K562 (cell line): ENCODE data around the gene PTP4A2. TPM values are rescaled to one million over a fixed set of nuclear protein-coding genes. Genes with fewer than 3 reads are reported as not detected.
A peak's percentile ranks its signal among the peaks of the same experiment; 100 is the strongest.

Experiments
- BRD4 ChIP-seq: fragments of 200-600 bp; sonication (generic); IDR thresholded peaks from 2 replicates; pipeline ENCODE4 v1.6.1; 2017; ENCODE audit warnings: inconsistent platforms
- C11orf30 ChIP-seq: fragments of 450-650 bp; IDR thresholded peaks from 2 replicates; pipeline ENCODE4 v1.6.1; 2016; ENCODE audit warnings: low read depth, mild to moderate bottlenecking
- CREB1 ChIP-seq, 2 experiments: sonication (generic) in 1 of 2; formaldehyde crosslinking in 1 of 2; IDR thresholded peaks; 2 replicates each; pipeline versions ENCODE4 v1.6.1 to v1.8.0; 2012 to 2022; ENCODE audit warnings: inconsistent platforms in 1 of 2, mild to moderate bottlenecking in 1 of 2, missing genetic modification reagents in 1 of 2, moderate library complexity in 1 of 2
- EWSR1 ChIP-seq: fragments of 450-650 bp; IDR thresholded peaks from 2 replicates; pipeline ENCODE4 v1.6.1; 2018; ENCODE audit warnings: borderline replicate concordance, mild to moderate bottlenecking, low read depth, moderate library complexity; ENCODE audit not compliant: partially characterized antibody
- GABPB1 ChIP-seq: sonication (generic); formaldehyde crosslinking; IDR thresholded peaks from 2 replicates; pipeline ENCODE4 v1.8.0; 2022; ENCODE audit warnings: mild to moderate bottlenecking, missing genetic modification reagents
- HNRNPL ChIP-seq: fragments of 200-400 bp; formaldehyde crosslinking; IDR thresholded peaks from 2 replicates; pipeline ENCODE4 v1.6.1; 2017; ENCODE audit warnings: low read depth, mild to moderate bottlenecking, low read length
- RBBP5 ChIP-seq: fragments of 200-600 bp; sonication (generic); IDR thresholded peaks from 2 replicates; pipeline ENCODE4 v1.6.1; 2012; ENCODE audit warnings: borderline replicate concordance, mild to moderate bottlenecking, low read length, control low read depth, inconsistent platforms; ENCODE audit not compliant: insufficient read depth, poor library complexity, severe bottlenecking
- TCF7L2 ChIP-seq: fragments of 150-350 bp; IDR thresholded peaks from 2 replicates; pipeline ENCODE4 v1.6.1; 2016; ENCODE audit warnings: low read depth, mild to moderate bottlenecking, low read length, moderate library complexity
- ZKSCAN8 ChIP-seq: fragments of 200-800 bp; sonication (Bioruptor generic); IDR thresholded peaks from 2 replicates; pipeline ENCODE4 v1.6.1; 2016; ENCODE audit warnings: missing genetic modification characterization, missing compliant biosample characterization
- ZNF3 ChIP-seq: fragments of 250-450 bp; sonication (Bioruptor Pico); IDR thresholded peaks from 2 replicates; pipeline ENCODE4 v1.5.0; 2021; ENCODE audit warnings: mild to moderate bottlenecking, moderate library complexity
- polyA plus RNA-seq, 8 experiments: library from polyadenylated mRNA; depleted of rRNA in 4 of 8; stranded (reverse) in 5 of 8; unstranded in 3 of 8; fragments of >200 nt; fragmentation: Nextera tagmentation in 2 of 8; fragmentation: Illumina TruSeq in 1 of 8; extraction: Ambion mirVana in 2 of 8; extraction: Trizol in 1 of 8; gene quantifications; 2 replicates each; pipeline versions ENCODE4 v1.2.1 to v1.2.3, GENCODE V29; 2011 to 2014; ENCODE audit warnings: inconsistent platforms in 1 of 8, missing spikeins in 1 of 8
- total RNA-seq, 7 experiments: library from RNA; depleted of rRNA in 6 of 7; stranded (reverse); fragments of >200 nt in 6 of 7; fragmentation: Illumina TruSeq in 2 of 7; extraction: Trizol in 2 of 7; gene quantifications; 2 replicates each; pipeline versions ENCODE4 v1.2.1 to v1.2.3, GENCODE V29; 2011 to 2021; ENCODE audit warnings: low replicate concordance in 1 of 7
- TF ChIP-seq, protein P1 (sequence below): sonication (generic); formaldehyde crosslinking; IDR thresholded peaks from 2 replicates; pipeline ENCODE4 v1.8.0; 2022; ENCODE audit warnings: mild to moderate bottlenecking, missing genetic modification reagents, borderline replicate concordance
- TF ChIP-seq, protein P2 (sequence below): fragments of 450-650 bp; formaldehyde crosslinking; IDR thresholded peaks from 2 replicates; pipeline ENCODE4 v1.4.0; 2022; ENCODE audit warnings: missing genetic modification characterization
- TF ChIP-seq, protein P3 (sequence below), 2 experiments: fragments of 450-650 bp in 1 of 2; IDR thresholded peaks; 2 replicates each; pipeline ENCODE4 v1.6.1; 2011 to 2017; ENCODE audit warnings: low read depth in 2 of 2, antibody characterized with exemption in 1 of 2, borderline replicate concordance in 1 of 2, low read length in 1 of 2, mild to moderate bottlenecking in 1 of 2, mixed read lengths in 1 of 2; ENCODE audit not compliant: control insufficient read depth in 1 of 2
- TF ChIP-seq, protein P4 (sequence below): sonication (generic); formaldehyde crosslinking; IDR thresholded peaks from 2 replicates; pipeline ENCODE4 v1.8.0; 2023; ENCODE audit warnings: mild to moderate bottlenecking, missing genetic modification reagents

The PTP4A2 gene
- total and polyA plus RNA-seq, 9 of the 15 experiments (the other 6 are each of a cell fraction or from before 2014, with no cell fraction given), result 197 to 870 (median 480) TPM

DNA sequence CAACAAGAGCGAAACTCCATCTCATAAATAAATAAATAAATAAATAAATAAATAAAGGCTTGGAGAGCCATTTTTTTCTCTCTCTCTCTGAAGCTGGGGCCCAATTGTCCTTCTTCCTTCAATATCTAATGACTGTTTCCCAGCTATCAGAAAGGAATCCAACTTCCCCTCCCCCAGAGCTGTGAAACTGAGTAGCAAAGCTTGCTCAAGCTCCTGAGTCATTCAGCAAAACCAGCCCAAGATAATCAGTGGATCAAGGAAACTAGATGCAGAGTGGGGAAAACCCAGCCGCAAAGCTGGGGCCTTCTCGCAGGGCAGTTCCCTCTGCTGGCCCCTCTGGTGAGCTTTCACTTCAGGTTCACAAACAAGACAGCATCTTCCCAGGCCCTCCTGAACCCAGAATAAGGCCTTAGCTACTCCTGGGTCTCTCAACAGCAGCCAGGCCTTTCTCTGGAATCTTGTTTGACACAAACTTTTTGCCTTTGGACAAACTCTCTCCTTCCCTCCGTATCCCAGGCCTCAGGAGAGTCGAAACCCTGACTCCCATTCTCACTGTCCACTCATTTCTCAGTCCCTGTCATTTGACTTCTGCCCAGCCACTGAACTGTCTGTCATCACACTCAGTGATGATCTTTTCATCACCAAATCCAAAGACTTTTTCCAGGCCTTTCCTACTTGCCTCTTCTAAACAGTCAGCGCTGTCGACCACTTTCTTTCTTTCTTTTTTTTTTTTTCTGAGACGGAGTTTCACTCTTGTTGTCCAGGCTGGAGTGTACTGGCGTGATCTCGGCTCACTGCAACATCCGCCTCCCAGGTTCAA is 18.0 kb upstream of the PTP4A2 start (continued):
- TF ChIP-seq, protein P1, sequence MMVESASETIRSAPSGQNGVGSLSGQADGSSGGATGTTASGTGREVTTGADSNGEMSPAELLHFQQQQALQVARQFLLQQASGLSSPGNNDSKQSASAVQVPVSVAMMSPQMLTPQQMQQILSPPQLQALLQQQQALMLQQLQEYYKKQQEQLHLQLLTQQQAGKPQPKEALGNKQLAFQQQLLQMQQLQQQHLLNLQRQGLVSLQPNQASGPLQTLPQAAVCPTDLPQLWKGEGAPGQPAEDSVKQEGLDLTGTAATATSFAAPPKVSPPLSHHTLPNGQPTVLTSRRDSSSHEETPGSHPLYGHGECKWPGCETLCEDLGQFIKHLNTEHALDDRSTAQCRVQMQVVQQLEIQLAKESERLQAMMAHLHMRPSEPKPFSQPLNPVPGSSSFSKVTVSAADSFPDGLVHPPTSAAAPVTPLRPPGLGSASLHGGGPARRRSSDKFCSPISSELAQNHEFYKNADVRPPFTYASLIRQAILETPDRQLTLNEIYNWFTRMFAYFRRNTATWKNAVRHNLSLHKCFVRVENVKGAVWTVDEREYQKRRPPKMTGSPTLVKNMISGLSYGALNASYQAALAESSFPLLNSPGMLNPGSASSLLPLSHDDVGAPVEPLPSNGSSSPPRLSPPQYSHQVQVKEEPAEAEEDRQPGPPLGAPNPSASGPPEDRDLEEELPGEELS (CRISPR knock-in tag), result no peak
- peak; percentile 75 for TF ChIP-seq RBBP5
- TF ChIP-seq, protein P2, sequence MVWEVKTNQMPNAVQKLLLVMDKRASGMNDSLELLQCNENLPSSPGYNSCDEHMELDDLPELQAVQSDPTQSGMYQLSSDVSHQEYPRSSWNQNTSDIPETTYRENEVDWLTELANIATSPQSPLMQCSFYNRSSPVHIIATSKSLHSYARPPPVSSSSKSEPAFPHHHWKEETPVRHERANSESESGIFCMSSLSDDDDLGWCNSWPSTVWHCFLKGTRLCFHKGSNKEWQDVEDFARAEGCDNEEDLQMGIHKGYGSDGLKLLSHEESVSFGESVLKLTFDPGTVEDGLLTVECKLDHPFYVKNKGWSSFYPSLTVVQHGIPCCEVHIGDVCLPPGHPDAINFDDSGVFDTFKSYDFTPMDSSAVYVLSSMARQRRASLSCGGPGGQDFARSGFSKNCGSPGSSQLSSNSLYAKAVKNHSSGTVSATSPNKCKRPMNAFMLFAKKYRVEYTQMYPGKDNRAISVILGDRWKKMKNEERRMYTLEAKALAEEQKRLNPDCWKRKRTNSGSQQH (CRISPR knock-in tag), result peak; percentile 82
- no peak for TF ChIP-seq ZNF3 (CRISPR knock-in tag)
- TF ChIP-seq, protein P3, sequence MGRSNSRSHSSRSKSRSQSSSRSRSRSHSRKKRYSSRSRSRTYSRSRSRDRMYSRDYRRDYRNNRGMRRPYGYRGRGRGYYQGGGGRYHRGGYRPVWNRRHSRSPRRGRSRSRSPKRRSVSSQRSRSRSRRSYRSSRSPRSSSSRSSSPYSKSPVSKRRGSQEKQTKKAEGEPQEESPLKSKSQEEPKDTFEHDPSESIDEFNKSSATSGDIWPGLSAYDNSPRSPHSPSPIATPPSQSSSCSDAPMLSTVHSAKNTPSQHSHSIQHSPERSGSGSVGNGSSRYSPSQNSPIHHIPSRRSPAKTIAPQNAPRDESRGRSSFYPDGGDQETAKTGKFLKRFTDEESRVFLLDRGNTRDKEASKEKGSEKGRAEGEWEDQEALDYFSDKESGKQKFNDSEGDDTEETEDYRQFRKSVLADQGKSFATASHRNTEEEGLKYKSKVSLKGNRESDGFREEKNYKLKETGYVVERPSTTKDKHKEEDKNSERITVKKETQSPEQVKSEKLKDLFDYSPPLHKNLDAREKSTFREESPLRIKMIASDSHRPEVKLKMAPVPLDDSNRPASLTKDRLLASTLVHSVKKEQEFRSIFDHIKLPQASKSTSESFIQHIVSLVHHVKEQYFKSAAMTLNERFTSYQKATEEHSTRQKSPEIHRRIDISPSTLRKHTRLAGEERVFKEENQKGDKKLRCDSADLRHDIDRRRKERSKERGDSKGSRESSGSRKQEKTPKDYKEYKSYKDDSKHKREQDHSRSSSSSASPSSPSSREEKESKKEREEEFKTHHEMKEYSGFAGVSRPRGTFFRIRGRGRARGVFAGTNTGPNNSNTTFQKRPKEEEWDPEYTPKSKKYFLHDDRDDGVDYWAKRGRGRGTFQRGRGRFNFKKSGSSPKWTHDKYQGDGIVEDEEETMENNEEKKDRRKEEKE (IDR thresholded peaks at IDR 0.05; ENCODE audit: borderline replicate concordance in 1 of 2, control insufficient read depth in 1 of 2, low read depth in 2 of 2, low read length in 1 of 2), result 0 out of 4 replicates have a peak, but pooled peaks of 1 of the 2 experiments have one; percentile 66
- TF ChIP-seq, protein P4, sequence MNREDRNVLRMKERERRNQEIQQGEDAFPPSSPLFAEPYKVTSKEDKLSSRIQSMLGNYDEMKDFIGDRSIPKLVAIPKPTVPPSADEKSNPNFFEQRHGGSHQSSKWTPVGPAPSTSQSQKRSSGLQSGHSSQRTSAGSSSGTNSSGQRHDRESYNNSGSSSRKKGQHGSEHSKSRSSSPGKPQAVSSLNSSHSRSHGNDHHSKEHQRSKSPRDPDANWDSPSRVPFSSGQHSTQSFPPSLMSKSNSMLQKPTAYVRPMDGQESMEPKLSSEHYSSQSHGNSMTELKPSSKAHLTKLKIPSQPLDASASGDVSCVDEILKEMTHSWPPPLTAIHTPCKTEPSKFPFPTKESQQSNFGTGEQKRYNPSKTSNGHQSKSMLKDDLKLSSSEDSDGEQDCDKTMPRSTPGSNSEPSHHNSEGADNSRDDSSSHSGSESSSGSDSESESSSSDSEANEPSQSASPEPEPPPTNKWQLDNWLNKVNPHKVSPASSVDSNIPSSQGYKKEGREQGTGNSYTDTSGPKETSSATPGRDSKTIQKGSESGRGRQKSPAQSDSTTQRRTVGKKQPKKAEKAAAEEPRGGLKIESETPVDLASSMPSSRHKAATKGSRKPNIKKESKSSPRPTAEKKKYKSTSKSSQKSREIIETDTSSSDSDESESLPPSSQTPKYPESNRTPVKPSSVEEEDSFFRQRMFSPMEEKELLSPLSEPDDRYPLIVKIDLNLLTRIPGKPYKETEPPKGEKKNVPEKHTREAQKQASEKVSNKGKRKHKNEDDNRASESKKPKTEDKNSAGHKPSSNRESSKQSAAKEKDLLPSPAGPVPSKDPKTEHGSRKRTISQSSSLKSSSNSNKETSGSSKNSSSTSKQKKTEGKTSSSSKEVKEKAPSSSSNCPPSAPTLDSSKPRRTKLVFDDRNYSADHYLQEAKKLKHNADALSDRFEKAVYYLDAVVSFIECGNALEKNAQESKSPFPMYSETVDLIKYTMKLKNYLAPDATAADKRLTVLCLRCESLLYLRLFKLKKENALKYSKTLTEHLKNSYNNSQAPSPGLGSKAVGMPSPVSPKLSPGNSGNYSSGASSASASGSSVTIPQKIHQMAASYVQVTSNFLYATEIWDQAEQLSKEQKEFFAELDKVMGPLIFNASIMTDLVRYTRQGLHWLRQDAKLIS (CRISPR knock-in tag), result no peak; the same call in 1 of the 2 replicates
- no peak for TF ChIP-seq EWSR1
- TF ChIP-seq ZKSCAN8 (CRISPR knock-in tag), result peak; percentile 69
- TF ChIP-seq GABPB1, result peak; percentile 41; the same call in 1 of the 2 replicates
- peak; percentile 71; the same call in 1 of the 2 replicates for TF ChIP-seq BRD4
- TF ChIP-seq TCF7L2, result no peak
- no peak for TF ChIP-seq HNRNPL
- no peak for TF ChIP-seq CREB1 (IDR thresholded peaks at IDR 0.05)
- peak; percentile 45; the same call in 1 of the 2 replicates for TF ChIP-seq CREB1 (CRISPR knock-in tag; IDR thresholded peaks at IDR 0.05)
- TF ChIP-seq C11orf30, result peak; percentile 90
